HepG2 (cell line): ENCODE results near the gene SLC66A3. TPM values are rescaled to one million over a fixed set of nuclear protein-coding genes. Genes with fewer than 3 reads are reported as not detected.

ENCODE experiments used
- BORCS8-MEF2B ChIP-seq: sonication (generic); formaldehyde crosslinking; IDR thresholded peaks from 2 replicates; pipeline ENCODE4 v1.8.0; 2022; ENCODE audit warnings: mild to moderate bottlenecking, missing genetic modification reagents
- GPN1 ChIP-seq: sonication (generic); formaldehyde crosslinking; IDR thresholded peaks from 2 replicates; pipeline ENCODE4 v1.5.1; 2020; ENCODE audit warnings: missing genetic modification reagents, borderline replicate concordance
- HNRNPUL1 ChIP-seq: fragments of 200-400 bp; formaldehyde crosslinking; IDR thresholded peaks from 2 replicates; pipeline ENCODE4 v1.6.1; 2017; ENCODE audit warnings: low read depth, mild to moderate bottlenecking, low read length, moderate library complexity
- KDM1A ChIP-seq: IDR thresholded peaks from 2 replicates; pipeline ENCODE4 v1.6.1; 2016; ENCODE audit warnings: missing compliant biosample characterization
- KDM5A ChIP-seq: fragments of 200-600 bp; sonication (generic); IDR thresholded peaks from 2 replicates; pipeline ENCODE4 v1.7.0; 2018; ENCODE audit warnings: antibody characterized with exemption, mild to moderate bottlenecking, low read length, borderline replicate concordance
- KLF9 ChIP-seq: IDR thresholded peaks from 2 replicates; pipeline ENCODE4 v1.6.1; 2016; ENCODE audit warnings: low read depth
- ZFP82 ChIP-seq: sonication (generic); formaldehyde crosslinking; IDR thresholded peaks from 2 replicates; pipeline ENCODE4 v1.5.1; 2020; ENCODE audit warnings: mild to moderate bottlenecking, missing genetic modification reagents, borderline replicate concordance
- ZKSCAN8 ChIP-seq: IDR thresholded peaks from 2 replicates; pipeline ENCODE4 v1.6.1; 2016; ENCODE audit warnings: borderline replicate concordance, missing genetic modification reagents, missing compliant biosample characterization
- ZNF441 ChIP-seq: sonication (generic); formaldehyde crosslinking; IDR thresholded peaks from 2 replicates; pipeline ENCODE4 v1.7.0; 2021; ENCODE audit warnings: missing genetic modification reagents, borderline replicate concordance
- ZNF607 ChIP-seq: sonication (generic); formaldehyde crosslinking; IDR thresholded peaks from 2 replicates; pipeline ENCODE4 v1.5.1; 2020; ENCODE audit warnings: missing genetic modification reagents, mild to moderate bottlenecking, borderline replicate concordance
- ZNF780A ChIP-seq: sonication (generic); formaldehyde crosslinking; IDR thresholded peaks from 2 replicates; pipeline ENCODE4 v1.8.0; 2022; ENCODE audit warnings: mild to moderate bottlenecking, missing genetic modification reagents, moderate library complexity
- ZNF792 ChIP-seq: IDR thresholded peaks from 2 replicates; pipeline ENCODE4 v1.6.1; 2016
- polyA plus RNA-seq, 8 experiments: library from polyadenylated mRNA; depleted of rRNA in 3 of 8; stranded (reverse) in 7 of 8; unstranded in 1 of 8; fragments of >200 nt; fragmentation: Illumina TruSeq in 4 of 8; extraction: Trizol in 4 of 8; gene quantifications; 2 replicates each; pipeline versions ENCODE4 v1.2.1 to v1.2.3, GENCODE V29; 2011 to 2016; ENCODE audit warnings: low read depth in 4 of 8, missing spikeins in 1 of 8, mixed read lengths in 1 of 8; ENCODE audit not compliant: insufficient read depth in 1 of 8
- total RNA-seq, 5 experiments: library from RNA; depleted of rRNA; stranded (reverse); fragments of >200 nt; fragmentation: Illumina TruSeq; extraction: Trizol; gene quantifications; 2 replicates each; pipeline ENCODE4 v1.2.3, GENCODE V29; 2016; ENCODE audit warnings: low read depth in 1 of 5
- TF ChIP-seq, protein P1 (sequence below): sonication (generic); formaldehyde crosslinking; IDR thresholded peaks from 2 replicates; pipeline ENCODE4 v1.4.0; 2020; ENCODE audit warnings: mild to moderate bottlenecking, missing genetic modification reagents
- TF ChIP-seq, protein P2 (sequence below): sonication (generic); formaldehyde crosslinking; IDR thresholded peaks from 2 replicates; pipeline ENCODE4 v1.8.0; 2022; ENCODE audit warnings: mild to moderate bottlenecking, missing genetic modification reagents, borderline replicate concordance
- TF ChIP-seq, protein P3 (sequence below): sonication (generic); formaldehyde crosslinking; IDR thresholded peaks from 2 replicates; pipeline ENCODE4 v1.4.0; 2020; ENCODE audit warnings: missing genetic modification reagents, mild to moderate bottlenecking, borderline replicate concordance
- TF ChIP-seq, protein P4 (sequence below): sonication (generic); formaldehyde crosslinking; IDR thresholded peaks from one replicate; pipeline ENCODE4 v1.5.1; 2020; ENCODE audit warnings: mild to moderate bottlenecking, missing genetic modification reagents; ENCODE audit errors: not compliant biosample characterization

The SLC66A3 gene
- total and polyA plus RNA-seq, 2 of the 13 experiments (the other 11 are each of a cell fraction or from before 2014, with no cell fraction given) = 2.2 to 3.7 TPM

DNA sequence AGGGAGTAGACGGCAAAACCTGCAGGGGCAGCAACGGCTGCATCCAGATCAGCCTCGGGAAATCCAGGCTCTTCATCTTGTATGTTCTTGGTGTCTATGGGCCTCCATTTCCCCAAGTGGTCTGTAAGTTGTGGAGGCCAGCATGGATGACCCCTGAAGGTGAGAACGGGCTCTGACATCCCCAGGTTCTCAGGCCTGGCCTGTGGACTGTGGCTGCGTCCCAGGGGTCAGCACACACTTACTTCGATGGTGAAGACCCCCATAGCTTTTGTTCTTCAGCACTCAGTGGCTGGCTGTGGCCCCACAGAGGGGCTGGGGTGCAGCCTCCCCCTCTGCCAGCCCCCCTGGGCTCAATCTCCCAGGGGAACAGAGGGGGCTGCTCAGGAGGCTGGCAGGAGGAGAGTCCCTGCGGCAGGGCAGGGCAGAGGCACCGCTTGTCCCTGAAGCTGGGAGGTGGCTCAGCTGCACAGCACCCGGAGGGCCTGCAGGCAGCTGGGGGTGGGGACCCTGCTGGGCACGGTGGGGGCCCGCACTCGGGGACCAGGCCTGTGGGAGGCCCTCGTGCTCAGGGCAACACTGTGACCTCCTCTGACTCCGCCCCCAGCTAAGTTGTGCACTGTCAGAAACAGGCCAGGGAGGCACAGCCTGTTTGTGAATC, 3.8 kb downstream of the SLC66A3 start (continued):
- TF ChIP-seq, protein P1, sequence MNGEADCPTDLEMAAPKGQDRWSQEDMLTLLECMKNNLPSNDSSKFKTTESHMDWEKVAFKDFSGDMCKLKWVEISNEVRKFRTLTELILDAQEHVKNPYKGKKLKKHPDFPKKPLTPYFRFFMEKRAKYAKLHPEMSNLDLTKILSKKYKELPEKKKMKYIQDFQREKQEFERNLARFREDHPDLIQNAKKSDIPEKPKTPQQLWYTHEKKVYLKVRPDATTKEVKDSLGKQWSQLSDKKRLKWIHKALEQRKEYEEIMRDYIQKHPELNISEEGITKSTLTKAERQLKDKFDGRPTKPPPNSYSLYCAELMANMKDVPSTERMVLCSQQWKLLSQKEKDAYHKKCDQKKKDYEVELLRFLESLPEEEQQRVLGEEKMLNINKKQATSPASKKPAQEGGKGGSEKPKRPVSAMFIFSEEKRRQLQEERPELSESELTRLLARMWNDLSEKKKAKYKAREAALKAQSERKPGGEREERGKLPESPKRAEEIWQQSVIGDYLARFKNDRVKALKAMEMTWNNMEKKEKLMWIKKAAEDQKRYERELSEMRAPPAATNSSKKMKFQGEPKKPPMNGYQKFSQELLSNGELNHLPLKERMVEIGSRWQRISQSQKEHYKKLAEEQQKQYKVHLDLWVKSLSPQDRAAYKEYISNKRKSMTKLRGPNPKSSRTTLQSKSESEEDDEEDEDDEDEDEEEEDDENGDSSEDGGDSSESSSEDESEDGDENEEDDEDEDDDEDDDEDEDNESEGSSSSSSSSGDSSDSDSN (CRISPR knock-in tag) = 0 out of 2 replicates have a peak, but pooled peaks have one; percentile 9
- no peak for TF ChIP-seq KDM5A
- no peak for TF ChIP-seq GPN1 (CRISPR knock-in tag)
- TF ChIP-seq KDM1A (CRISPR knock-in tag) = no peak
- TF ChIP-seq ZFP82 (CRISPR knock-in tag) = no peak
- TF ChIP-seq ZNF441 (CRISPR knock-in tag) = peak; percentile 61; the same call in 1 of the 2 replicates
- no peak for TF ChIP-seq BORCS8-MEF2B (CRISPR knock-in tag)
- TF ChIP-seq, protein P2, sequence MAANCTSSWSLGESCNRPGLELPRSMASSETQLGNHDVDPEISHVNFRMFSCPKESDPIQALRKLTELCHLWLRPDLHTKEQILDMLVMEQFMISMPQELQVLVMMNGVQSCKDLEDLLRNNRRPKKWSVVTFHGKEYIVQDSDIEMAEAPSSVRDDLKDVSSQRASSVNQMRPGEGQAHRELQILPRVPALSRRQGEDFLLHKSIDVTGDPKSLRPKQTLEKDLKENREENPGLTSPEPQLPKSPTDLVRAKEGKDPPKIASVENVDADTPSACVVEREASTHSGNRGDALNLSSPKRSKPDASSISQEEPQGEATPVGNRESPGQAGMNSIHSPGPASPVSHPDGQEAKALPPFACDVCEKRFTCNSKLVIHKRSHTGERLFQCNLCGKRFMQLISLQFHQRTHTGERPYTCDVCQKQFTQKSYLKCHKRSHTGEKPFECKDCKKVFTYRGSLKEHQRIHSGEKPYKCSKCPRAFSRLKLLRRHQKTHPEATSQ (CRISPR knock-in tag) = no peak
- TF ChIP-seq ZNF780A (CRISPR knock-in tag) = no peak
- TF ChIP-seq ZKSCAN8 (CRISPR knock-in tag) = no peak
- no peak for TF ChIP-seq KLF9 (CRISPR knock-in tag)
- no peak for TF ChIP-seq ZNF792 (CRISPR knock-in tag)
- TF ChIP-seq, protein P3, sequence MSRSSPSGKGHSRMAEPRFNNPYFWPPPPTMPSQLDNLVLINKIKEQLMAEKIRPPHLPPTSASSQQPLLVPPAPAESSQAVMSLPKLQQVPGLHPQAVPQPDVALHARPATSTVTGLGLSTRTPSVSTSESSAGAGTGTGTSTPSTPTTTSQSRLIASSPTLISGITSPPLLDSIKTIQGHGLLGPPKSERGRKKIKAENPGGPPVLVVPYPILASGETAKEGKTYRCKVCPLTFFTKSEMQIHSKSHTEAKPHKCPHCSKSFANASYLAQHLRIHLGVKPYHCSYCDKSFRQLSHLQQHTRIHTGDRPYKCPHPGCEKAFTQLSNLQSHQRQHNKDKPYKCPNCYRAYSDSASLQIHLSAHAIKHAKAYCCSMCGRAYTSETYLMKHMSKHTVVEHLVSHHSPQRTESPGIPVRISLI (CRISPR knock-in tag) = peak; percentile 25; the same call in 1 of the 2 replicates
- TF ChIP-seq, protein P4, sequence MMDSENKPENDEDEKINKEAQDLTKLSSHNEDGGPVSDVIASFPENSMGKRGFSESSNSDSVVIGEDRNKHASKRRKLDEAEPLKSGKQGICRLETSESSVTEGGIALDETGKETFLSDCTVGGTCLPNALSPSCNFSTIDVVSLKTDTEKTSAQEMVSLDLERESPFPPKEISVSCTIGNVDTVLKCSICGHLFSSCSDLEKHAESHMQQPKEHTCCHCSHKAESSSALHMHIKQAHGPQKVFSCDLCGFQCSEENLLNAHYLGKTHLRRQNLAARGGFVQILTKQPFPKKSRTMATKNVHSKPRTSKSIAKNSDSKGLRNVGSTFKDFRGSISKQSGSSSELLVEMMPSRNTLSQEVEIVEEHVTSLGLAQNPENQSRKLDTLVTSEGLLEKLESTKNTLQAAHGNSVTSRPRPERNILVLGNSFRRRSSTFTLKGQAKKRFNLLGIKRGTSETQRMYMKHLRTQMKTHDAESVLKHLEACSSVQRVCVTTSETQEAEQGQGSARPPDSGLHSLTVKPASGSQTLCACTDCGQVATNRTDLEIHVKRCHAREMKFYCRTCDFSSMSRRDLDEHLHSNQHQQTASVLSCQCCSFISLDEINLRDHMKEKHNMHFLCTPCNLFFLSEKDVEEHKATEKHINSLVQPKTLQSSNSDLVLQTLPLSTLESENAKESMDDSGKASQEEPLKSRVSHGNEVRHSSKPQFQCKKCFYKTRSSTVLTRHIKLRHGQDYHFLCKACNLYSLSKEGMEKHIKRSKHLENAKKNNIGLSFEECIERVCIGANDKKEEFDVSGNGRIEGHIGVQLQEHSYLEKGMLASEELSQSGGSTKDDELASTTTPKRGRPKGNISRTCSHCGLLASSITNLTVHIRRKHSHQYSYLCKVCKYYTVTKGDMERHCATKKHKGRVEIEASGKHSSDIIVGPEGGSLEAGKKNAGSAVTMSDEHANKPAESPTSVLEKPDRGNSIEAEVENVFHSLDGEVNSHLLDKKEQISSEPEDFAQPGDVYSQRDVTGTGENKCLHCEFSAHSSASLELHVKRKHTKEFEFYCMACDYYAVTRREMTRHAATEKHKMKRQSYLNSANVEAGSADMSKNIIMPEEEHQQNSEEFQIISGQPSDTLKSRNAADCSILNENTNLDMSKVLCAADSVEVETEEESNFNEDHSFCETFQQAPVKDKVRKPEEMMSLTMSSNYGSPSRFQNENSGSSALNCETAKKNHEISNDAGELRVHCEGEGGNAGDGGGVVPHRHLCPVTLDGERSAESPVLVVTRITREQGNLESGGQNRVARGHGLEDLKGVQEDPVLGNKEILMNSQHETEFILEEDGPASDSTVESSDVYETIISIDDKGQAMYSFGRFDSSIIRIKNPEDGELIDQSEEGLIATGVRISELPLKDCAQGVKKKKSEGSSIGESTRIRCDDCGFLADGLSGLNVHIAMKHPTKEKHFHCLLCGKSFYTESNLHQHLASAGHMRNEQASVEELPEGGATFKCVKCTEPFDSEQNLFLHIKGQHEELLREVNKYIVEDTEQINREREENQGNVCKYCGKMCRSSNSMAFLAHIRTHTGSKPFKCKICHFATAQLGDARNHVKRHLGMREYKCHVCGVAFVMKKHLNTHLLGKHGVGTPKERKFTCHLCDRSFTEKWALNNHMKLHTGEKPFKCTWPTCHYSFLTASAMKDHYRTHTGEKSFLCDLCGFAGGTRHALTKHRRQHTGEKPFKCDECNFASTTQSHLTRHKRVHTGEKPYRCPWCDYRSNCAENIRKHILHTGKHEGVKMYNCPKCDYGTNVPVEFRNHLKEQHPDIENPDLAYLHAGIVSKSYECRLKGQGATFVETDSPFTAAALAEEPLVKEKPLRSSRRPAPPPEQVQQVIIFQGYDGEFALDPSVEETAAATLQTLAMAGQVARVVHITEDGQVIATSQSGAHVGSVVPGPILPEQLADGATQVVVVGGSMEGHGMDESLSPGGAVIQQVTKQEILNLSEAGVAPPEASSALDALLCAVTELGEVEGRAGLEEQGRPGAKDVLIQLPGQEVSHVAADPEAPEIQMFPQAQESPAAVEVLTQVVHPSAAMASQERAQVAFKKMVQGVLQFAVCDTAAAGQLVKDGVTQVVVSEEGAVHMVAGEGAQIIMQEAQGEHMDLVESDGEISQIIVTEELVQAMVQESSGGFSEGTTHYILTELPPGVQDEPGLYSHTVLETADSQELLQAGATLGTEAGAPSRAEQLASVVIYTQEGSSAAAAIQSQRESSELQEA = no peak
- TF ChIP-seq HNRNPUL1 = no peak
- no peak for TF ChIP-seq ZNF607
